T-helper 2 cell (primary cell): ENCODE measurements around the gene CYP2S1.
"Not testable (repeated sequence)": the region's sequence is repeated elsewhere in the genome, so short reads cannot be mapped to it uniquely, and the experiment has no call there.

Experiments
- DNase-seq, 5 experiments: peaks; one replicate each; pipeline versions ENCODE4 v3.0.0 to v3.0.0-alpha.2; 2012 to 2022
- total RNA-seq, 2 donors: gene quantifications; one replicate each; lab custom pipeline; 2026; lab: John Stamatoyannopoulos, UW

The CYP2S1 gene, protein sequence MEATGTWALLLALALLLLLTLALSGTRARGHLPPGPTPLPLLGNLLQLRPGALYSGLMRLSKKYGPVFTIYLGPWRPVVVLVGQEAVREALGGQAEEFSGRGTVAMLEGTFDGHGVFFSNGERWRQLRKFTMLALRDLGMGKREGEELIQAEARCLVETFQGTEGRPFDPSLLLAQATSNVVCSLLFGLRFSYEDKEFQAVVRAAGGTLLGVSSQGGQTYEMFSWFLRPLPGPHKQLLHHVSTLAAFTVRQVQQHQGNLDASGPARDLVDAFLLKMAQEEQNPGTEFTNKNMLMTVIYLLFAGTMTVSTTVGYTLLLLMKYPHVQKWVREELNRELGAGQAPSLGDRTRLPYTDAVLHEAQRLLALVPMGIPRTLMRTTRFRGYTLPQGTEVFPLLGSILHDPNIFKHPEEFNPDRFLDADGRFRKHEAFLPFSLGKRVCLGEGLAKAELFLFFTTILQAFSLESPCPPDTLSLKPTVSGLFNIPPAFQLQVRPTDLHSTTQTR
- total RNA-seq, result 0 reads per million in 2 donors

DNA sequence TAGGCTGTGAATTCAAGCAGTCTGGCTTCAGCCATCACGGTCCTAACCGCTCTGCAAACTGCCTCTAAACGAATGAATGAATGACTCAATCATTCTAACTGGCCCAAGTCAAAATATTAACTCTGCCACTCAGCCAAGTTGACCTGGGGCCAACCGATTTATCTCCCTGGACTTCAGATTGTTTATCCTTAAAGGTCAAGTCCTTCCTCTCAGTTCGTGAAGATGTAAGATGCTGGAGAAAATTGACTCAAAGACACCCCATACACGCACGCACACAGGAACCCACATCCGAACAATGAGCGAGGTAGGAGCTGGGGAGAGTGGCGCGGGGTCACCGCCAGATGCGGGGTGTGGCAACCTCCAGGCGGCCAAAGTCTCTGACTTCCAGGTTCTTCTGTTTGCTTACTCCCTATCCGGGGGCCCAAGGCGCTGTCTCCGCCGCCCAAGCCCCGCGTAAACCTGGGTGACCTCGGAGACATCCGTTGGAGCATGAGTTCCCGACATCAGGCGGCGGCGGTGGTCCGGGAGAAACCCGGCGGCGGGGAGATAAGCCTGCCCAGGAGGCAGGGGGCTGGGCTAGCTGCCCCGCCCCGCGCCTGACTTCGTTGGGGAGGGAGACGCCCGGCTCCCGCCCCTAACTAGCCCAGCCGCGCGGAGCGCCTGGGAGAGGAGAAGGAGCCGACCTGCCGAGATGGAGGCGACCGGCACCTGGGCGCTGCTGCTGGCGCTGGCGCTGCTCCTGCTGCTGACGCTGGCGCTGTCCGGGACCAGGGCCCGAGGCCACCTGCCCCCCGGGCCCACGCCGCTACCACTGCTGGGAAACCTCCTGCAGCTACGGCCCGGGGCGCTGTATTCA, at the start of gene CYP2S1:
Gene CYP2S1 (plus strand): TSS at position 646 of the 856 bp plus-strand sequence. CDS start 46 bp downstream, at position 692.
- DNase-seq, result peak in 1 of 5 experiments; percentile 40

DNA sequence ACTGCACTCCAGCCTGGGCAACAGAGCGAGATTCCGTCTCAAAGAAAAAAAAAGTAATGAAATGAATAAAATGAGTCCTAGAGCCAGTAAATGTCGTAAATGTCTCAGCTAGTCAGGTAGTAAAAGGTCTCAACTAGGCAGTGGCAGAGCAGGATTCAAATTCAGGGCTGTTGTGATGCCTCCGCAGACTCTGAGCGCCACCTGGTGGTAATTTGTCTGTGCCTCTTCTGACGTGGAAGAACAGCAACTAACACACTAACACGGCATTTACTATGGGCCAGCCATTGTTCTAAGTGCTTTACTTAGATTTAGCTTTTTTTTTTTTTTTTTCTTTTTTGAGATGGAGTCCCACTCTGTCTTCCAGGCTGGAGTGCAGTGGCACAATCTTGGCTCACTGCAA, 48.6 kb upstream of the CYP2S1 start:
- DNase-seq, result peak; percentile 52 to 87 (median 79)

DNA sequence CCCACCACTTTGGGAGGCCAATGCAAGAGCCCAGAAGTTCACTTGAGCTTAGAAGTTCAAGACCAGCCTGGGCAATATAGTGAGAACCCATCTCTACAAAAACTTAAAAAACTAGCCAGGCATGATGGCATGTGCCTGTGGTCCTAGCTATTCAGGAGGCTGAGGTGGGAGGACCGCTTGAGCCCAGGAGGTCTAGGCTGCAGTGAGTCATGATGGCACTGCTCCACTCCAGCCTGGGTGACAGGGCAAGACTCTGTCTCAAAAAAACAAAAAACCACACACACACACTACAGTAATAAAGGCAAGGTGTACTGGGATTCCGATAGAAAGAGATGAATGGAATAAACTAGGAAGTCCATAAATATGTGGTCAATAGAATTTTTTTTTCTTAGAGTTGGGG, 43.2 kb upstream of the CYP2S1 start:
- DNase-seq, result no peak

DNA sequence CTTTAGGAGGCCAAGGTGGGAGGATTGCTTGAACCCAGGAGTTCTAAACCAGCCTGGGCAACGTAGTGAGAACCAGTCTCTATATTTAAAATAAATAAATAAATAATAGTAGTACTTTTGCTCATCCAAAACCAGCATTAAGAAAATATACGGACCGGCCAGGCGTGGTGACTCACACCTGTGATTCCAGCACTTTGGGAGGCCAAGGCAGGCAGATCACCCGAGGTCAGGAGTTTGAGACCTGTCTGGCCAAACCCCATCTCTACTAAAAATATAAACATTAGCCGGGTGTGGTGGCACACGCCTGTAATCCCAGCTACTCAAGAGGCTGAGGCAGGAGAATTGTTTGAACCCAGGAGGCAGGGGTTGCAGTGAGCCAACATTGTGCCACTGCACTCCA, 42.0 kb upstream of the CYP2S1 start:
- DNase-seq, result not testable (repeated sequence)

DNA sequence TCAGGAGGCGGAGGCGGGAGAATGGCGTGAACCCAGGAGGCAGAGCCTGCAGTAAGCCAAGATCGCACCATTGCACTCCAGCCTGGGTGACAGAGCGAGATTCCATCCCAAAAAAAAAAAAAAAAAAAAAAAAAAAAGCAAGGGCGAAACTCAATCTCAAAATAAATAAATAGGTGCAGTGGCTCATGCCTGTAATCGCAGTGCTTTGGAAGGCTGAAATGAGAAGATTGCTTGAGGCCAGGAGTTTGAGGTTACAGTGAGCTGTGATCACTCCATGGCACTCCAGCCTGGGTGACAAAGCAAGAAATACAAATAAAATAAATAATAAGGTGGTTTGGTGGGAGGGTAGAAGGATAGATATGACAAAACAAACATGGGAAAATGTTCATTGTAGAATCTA, 39.0 kb upstream of the CYP2S1 start:
- DNase-seq, result no peak

DNA sequence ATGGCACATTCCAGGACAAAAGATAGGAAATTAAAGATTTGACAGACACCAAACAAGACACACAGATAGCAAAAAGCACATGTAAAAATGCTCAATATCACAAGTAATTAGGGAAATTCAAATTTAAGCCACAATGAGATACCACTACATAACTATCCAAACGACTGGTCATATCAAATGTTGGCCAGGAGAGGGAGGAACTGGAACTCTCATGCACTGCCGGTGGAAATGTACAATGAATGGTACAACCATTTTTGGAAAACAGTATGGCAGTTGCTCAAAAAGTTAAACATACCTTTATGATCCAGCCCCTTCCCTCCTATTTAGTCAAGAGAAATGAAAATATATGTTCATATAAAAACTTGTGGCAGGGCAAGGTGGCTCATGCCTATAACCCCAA, 36.8 kb upstream of the CYP2S1 start:
- no peak for DNase-seq

DNA sequence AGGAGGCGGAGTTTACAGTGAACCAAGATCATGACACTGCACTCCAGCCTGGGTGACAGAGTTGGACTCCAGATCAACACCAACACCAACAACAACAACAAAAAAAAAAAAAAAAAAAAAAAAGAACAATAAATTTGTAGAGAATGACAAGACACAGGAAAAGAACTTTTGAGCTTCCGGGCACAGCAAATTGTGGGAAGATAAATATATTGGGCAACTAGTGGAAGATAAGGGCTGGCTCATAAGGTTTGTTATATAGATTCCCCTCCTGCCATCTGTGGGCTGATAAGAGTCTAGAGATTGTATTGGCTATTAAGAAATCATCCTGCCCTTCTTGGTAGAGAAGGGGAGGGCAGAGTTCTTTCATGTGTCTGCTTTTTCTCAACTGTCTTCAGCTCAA, 33.1 kb upstream of the CYP2S1 start:
- no peak for DNase-seq

DNA sequence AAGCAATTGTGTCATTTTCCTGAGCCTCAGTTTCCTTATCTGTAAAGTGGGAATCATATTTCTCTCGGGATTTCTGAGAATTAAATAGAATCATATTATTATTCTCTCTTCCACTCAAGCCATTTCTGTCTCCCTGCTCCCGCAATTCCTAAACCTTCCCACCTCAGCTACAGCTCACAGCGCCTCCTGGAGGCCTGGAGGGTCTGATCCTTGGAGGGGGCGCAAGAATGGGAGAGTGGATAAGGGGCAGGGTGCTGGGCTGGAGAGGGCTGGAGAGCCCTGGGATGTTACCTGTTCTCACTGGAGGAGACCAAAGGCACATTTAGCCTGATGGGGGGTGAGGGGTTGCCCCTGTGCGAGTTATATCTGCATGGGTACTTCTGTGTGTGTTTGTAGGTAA, 31.1 kb upstream of the CYP2S1 start:
- no peak for DNase-seq

DNA sequence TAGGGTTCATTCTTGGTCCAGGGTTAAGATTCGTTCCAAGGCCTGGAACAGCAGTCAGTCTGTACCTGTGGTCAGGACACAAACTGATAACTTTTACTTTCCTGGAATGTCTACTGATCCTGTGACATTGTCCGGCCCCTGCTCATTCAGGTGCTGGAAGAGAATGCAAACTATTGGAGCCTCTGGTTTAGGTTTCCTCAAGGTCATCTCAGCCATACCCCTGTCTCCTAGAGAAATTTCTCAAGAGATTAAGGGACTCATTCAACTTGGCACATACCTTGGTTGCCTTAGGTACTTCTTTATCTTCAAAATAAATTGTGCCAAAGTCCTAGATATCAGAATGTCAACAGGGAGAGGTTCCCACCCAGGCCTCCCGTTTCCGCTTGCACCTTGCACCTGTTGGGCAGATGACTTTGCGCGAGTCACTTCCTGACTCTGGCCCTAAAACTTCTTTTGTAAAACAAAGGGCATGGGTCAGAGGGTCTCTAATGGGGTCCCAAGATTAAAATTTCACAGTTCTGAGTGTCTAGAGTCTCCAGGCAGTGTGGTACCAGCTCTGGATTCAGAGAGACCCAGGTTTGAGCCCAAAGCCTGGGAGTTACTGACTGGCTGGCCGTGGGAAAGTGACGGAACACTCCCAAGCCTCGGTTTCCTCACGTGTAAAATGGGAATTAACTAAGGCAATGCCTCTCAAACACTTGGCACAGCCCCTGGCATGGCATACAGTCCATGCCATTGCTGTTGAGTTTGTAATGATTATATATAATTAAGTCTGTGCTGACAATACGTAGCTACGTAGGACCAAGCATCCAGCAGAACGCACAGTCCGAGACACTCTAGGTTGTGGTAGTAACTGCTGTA, 25.8 kb upstream of the CYP2S1 start:
- no peak for DNase-seq

DNA sequence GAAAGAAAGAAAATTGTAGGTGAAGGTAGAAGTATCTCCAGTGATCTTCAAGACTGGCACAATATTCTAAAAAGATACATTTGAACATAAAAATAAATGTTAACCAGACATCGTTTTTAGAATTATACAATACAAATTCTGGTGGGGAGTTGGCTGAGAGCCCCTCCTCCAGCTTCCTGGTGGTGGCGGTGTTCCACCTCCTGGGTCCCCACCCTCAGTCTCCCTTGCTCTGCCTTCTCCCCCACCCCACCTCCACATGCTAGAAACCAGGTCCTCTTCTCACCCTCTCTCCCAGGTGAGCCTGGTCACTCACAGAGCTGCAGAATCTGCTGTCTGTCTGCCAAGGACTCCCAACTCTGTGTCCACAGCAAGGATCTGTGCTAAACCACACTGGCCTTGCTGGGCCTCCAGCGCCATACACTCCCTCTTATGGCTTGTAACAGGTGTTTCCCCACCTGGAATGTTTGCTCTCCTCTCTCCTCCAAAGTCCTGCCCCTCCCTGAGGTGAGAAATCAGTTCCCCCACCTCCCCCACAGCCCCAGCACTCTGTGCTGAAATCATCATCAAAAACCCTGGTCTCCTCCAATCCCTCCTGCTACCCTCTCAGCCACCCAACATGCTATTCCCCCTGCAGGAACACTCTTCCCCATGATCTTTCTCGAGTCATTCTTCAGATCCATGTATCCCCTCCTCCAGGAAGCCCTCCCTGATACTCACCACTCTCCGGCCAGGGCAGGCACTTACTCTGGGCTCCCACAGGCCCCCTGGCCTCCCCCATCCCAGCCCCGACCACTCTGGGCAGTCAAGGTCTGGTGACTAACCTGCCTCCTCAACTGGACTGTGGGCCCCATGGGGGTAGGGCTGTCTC, 20.5 kb upstream of the CYP2S1 start:
- DNase-seq, result no peak

DNA sequence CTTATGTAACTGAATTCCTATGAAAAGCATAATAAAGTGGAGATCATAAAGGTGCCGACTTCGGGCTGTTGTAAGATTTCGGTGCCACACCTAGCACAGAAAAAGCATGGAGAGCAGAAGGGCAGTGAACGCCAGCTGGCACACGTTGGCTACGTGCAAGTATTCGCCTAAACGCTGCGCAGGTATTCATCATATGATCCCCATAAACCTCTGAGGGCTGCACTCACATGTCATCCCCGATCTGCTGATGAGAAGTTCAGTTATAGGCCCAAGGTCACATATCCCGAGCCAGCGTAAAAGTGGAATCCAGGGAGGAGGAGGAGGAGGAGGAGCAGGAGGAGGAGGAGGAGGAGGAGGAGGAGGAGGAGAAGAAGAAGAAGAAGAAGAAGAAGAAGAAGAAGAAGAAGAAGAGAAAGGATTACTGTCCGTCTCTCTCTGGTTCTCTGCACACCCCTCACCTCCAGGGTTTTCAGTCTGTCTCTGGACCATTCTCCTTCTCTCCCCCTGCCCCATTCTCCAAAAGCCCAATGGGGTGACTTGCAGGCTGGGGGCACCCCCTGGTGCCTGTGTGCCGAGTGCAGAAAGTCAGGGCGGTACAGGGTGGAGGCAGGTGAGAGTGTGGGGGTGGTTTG, 18.6 kb upstream of the CYP2S1 start:
- no peak for DNase-seq

DNA sequence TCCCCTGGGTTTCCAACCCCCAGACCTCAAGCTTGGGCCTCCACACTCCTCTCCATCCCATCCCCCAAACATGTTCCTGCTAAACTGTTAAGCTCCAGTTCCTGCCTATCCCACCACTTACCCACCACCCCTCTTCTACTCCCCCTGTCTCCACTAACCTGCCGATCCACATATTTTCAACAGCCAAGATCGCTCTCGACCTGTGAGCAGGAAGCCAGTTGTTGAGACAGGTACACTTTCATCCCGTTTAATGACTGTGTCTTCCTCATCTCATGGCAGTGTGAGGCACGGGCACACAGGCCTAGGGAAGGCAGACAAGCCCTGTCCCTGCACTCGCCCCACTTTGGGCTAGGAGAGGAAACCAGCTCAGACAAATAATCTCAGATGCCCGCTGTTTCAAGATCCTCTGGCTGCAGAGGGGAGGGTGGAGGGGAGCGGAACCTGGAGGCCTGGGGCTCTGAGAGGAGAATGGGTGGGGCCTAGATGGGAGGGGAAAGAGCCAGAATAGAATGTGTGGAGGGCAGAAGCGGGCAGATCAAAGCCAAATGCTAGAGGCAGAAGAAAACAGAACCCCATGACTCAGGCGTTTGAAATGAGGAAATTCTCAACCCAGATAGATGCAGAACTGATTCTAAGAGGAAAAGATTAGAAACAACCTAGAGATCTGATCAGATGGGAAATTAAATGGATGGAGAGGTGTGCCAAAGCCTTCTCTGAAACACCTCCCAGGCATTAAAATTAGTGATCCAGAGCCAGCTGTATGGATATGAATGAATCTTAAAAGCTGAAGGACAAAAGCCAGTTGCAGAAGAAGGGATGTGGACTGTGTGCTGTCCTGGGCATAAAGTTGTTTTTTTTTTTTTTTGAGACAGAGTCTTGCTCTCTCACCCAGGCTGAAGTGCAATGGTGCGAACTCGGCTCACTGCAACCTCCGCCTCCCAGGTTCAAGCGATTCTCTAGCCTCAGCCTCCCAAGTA, 16.9 kb upstream of the CYP2S1 start:
- DNase-seq, result no peak

DNA sequence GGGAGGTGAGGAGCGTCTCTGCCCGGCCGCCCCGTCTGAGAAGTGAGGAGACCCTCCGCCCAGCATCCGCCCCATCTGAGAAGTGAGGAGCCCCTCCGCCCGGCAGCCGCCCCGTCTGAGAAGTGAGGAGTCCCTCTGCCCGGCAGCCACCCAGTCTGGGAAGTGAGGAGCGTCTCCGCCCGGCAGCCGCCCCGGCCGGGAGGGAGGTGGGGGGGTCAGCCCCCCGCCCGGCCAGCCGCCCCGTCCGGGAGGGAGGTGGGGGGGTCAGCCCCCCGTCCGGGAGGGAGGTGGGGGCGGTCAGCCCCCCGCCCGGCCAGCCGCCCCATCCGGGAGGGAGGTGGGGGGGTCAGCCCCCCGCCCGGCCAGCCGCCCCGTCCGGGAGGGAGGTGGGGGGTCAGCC, 12.8 kb upstream of the CYP2S1 start:
- not testable (repeated sequence) for DNase-seq

DNA sequence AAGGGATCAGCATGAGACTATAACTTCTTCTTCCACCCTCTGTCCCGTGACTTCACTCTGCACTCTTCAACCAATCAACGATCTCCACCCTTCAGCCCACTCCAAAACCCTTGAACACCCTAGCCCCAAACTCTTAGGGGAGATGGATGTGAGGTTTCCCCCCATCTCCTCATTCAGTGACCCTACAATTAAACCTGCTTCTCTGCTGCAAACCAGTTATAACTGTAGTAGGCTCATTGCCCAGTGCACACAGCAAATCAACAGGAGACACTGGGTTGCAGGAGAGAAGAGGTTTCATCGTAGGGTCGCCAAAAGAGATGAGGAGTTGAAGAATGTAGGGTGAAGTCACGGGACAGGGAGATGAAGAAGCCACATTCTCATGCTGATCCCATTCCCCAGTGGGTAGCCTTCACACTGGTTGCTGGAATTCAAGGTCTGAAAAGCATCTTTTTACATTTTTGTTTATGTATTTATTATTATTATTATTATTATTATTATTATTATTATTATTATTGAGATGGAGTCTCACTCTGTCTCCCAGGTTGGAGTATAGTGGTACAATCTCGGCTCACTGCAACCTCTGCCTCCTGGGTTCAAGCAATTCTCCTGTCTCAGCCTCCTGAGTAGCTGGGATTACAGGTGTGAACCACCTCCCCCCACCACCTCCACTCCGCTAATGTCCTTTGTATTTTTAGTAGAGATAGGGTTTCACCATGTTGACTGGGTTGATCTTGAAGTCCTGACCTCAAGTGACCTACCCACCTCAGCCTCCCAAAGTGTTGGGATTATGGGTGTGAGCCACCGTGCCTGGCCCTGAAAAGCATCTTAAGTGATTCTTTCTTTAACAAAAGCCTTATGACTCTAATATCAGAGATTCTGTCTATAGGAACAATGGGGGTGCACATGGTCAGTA, 5.8 kb upstream of the CYP2S1 start:
- DNase-seq, result no peak

DNA sequence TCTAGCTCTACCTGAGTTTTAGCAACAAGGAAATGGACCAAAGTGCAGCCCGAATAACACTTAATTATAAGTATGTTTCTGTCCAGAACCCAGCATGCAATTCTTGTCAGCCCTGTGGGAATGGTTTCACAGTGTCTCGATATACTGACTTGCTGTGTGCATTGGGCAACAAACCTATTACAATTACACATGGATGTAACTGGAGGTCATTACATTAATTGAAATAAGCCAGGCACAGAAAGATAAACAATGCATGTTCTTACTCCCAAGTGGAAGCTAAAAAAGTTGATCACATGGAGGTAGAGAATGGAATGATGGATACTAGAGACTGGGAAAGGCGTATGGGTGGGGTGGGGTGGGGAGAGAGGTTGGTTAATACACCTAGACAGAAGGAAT, 5.1 kb upstream of the CYP2S1 start:
- DNase-seq, result no peak

DNA sequence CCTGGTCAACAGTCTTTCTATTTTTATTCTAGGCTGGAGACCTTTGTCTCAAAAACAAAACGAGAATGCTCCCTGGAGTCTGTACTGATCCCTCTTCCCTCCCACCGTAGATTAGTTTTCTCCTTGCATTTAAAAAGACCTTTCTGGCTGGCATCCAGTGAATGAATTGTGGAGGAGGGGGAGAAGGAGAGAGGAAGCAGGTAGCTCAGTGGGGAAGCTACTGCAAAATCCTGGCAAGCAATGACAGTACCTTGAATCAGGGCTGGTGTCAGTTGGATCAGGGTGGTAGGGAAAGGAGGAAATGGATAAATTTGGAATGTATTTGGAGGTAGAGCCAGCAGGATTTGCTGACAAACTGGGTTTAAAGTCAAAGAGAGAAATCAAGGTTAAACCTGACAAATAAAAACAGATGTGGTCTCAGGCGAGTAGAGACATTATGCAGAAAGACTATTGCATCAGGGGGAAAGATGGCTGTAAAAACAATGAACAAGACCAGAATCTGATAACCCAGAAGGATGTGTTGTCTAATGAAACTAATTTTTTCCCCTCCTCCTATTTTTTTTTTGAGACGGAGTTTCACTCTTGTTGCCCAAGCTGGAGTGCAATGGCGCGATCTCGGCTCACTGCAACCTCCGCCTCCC, 3.5 kb upstream of the CYP2S1 start:
- no peak for DNase-seq

DNA sequence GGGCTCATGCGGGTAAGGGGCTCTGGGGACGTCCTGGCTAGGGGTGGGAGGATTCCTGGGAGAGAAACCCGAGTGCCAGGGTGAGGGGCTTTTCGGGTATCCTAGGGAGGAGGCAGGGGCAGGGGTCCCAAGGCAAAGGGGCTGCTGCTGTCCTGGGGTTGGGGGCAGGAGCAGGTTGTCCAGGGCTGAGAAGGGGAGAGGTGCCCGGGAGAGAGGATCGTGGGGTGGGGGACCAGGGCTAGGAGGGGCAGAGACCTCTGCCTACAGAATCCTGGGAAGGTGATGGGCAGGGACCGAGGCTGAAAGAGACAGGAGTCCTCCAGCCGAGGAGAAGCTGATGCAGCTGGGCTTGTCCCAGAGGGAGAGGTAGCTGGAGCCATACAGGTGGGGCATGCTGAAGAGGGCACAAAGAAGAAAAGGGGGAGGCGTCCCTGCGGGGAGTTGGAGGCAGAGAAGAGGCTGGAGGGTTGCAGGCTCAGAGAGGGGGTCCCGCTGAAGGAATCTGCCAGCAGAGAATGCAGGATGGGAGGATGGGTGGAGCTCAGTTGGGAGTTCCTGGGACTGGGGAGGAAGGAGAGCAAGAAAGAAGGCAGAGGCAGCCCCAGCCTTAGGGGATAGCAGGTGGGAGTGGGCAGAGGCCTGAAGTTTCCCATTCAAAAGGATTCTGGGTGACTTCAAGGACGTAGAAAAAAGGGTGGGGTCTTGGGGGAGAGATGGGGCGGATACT, 574 bp downstream of the CYP2S1 start:
- no peak for DNase-seq

DNA sequence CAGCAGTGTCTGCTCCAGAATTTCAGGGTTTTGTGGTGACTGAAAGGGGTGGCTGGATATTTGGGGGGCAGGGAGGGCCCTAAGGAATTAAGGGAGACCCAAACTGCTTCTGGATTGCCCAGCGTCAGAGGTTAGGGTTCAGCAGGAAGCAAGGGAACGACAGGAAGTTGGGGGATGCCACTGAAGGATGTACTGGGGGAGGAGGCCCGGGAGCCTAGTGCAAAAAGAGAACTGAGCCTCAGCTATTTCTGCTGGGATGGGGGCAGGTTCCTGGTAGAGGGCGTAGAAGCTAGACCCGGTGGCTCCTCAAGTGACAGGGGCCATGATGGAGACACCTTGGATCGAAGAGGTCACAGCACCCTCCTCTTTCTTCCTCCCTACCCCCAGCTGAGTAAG, 1.1 kb downstream of the CYP2S1 start:
- no peak for DNase-seq
